Fibroblast of skin of scalp (primary cell): ENCODE results near the gene ZCCHC24.

Experiments used
- DNase-seq: peaks from one replicate; pipeline ENCODE4 v3.0.0-alpha.2; 2013

ZCCHC24 gene

DNA sequence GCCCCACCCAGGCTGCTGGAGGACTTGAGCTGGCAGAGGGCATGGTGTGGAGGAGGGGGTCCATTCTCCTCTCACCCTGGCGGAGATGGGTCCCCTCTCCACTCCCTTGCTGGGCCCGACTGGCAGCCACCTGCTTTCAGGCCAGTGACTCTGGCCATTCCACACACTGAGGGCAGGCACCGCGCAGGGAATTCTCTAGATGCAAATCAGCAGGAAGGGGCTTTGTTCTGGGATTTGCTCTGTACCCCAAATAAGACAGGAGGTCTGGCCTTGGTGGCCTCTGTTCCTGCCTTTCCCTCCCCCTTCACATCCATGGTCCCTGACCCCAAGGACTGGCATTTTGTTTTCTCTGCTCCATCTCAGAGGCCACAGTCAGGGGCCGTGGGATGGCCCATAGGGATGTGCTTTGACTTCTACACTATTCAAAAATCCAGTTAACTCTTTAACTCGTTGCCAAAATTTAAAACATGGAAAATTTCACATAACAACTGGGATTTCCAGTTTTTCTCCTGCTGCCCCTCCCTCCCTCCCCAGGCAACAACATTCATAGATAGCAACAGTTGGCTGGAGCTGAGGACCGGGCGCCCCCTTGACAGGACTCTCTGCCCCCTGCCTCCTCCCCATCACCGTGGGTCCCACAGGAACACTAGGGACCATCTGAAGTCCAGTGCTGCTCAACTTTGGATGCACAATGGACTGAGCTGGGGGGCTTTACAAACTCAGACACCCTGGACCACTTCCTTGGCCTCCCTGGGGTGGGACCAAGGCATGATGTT, 64.3 kb downstream of the ZCCHC24 start:
- no peak for DNase-seq

DNA sequence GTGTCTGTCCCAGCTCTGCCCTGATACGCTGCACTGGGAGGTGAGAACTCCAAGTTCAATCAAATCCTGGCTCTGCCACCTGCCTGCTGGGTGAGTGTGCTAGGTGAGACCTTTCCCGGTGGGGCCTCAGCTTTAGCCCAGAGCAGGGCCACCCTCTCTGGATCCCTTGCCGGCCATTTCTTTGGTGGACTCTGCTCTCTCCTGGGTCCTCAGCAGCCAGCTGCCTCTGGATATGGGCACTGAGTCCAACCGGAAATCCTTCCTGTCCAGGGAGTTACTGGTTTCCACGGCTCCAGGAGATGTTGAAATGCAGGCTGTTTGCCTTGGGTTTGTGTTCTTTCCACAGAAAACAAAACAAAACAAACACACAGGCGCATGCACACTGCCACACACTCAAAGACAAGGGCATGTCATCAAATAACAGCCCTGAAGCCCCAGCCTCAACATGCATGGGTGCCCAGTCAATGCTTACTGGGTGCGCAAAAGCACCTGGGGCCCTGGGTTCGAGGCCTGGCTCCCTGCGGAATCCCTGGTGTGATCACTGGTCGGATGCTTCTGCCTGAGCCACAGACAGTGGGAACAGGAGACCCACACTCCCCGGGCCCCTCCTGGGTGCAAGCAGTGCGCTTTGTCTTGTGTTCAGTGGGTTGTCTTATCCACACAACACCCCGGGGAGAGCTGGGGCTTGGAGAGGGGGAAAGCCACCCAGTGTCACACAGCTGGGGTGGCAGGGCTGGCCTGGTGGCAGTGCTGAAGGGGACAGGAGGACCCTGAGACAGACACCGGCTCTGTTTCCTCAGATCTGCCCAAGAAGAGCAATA, 65.1 kb downstream of the ZCCHC24 start:
- no peak for DNase-seq

DNA sequence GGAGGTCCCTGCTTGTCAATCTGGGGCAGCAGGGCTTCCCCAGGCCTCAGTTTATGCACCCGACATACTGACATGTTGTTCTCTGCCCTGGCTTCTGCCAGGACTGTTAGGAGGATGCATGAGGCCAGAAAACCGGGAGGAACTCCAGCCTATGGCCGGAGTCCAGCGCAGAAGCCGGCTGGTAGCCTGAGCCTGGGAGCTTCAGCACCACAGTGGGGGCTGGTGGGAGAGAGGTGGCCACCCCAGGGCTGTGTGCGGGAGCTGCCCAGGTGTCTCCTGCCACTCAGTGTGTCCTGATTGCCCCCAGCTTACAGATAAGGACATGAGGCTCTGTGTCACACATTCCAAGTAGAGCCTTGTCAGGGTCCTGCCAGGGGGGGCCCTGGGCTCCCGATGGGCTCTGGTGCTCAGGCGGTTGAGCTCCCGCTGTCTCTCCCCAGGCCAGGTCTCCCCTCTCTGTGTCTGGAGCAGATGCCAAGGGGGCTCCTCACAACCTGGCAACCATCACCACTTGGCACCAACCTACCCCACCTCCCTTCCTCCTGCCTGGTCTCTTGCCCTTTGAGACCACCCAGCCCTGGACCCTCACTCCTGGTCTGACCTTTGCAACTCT, 65.8 kb downstream of the ZCCHC24 start:
- no peak for DNase-seq

DNA sequence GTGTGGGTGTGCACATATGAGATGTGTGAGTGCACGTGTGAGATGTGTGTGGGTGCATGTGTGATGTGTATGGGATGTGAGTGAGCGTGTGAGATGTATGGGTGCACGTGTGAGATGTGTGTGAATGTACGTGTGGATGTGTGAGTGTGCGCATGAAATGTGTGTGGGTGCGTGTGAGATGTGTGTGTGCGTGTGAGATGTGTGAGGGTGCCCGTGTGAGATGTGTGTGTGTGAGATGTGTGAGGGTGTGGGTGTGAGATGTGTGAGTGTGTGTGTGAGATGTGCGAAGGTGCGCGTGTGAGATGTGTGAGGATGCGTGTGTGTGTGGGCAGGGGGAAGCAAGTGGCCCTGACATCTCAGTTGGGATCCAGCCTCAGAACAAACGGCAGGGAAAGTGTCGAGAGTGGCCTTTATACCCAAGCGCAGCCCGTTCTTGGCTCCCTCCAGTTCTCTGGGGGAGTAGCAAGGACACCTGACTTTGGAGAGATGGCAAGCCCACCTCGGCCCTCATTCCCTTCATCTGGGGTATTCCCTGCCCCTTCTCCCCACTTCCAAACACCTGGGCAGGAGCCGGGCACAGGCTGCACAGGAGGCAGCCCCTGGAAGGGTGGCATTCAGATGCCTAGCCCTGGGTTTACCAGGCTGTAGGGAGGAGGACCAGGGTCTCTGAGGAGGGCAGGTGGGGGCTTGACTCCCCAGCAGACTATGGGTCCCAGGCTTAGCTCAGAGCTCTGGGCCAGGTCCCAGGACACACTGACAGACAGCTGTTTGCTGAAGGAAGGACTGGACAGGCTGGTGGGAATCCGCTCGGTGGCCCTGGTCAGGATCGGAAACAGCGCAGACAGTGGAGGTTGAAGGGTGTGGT, 66.5 kb downstream of the ZCCHC24 start:
- DNase-seq, result no peak

DNA sequence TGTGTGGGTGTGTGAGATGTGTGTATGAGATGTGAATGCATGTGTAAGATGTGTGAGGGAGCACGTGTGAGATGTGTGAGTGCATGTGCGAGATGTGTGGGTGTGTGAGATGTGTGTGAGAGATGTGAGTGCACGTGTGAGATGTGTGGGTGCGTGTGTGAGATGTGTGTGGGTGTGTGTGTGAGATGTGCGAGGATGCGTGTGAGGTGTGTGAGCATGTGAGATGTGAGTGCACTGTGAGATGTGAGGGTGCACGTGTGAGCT, 67.1 kb downstream of the ZCCHC24 start:
- no peak for DNase-seq

DNA sequence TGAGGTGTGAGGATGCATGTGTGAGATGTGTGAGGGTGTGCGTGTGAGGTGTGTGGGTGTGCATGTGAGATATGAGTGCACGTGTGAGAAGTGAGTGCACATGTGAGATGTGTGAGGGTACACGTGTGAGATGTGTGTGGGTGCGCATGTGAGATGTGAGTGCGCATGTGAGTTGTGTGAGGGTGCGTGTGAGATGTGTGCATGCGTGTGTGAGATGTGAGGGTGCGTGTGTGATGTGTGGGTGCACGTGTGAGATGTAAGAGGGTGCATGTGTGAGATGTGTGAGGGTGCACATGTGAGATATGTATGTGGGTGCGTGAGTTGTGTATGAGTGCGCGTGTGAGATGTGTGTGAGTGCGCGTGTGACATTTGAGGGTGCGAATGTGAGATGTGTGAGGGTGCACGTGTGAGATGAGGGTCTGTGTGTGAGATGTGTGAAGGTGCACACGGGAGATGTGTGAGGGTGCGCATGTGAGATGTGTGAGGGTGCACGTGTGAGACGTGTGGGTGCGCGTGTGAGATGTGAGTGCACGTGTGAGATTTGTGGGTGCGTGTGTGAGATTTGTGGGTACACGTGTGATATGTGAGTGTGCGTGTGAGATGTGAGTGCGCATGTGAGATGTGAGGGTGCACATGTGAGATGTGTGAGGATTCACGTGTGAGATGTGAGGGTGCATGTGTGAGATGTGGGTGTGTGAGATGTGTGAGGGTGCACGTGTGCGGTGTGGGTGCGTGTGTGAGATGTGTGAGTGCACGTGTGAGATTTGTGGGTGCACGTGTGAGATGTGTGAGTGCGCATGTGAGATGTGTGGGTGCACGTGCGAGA, 67.7 kb downstream of the ZCCHC24 start:
- no peak for DNase-seq

DNA sequence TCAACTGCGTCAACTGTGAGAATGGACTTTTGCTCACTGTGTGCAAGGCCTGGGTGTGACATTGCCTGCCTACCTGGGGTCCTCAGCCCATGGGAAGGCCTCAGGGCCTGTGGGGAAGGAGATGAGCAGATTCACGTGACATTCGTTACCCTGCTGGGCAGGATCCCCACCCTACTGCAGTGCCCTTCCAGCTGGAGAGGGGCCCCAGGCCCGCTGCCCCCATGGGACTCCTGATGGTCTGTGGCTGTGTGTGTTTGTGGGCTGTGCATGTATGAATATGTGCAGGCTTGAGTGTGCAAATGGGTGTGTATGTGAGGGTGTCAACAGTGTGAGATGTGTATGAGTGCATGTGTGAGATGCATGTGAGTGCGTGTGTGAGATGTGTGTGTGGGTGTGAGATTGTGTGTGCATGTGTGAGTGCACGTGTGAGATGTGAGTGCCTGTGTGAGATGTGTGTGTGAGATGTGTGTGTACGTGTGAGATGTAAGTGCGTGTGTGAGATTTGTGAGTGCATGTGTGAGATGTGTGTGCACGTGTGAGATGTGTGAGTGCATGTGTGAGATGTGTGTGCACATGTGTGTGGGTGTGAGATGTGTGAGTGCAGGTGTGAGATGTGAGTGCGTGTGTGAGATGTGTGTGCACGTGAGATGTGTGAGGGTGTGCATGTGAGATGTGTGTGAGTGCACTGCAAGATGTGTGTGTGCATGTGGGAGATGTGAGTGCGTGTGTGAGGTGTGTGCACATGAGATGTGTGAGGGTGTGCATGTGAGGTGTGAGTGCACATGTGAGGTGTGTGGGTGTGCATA, 68.5 kb downstream of the ZCCHC24 start:
- no peak for DNase-seq

DNA sequence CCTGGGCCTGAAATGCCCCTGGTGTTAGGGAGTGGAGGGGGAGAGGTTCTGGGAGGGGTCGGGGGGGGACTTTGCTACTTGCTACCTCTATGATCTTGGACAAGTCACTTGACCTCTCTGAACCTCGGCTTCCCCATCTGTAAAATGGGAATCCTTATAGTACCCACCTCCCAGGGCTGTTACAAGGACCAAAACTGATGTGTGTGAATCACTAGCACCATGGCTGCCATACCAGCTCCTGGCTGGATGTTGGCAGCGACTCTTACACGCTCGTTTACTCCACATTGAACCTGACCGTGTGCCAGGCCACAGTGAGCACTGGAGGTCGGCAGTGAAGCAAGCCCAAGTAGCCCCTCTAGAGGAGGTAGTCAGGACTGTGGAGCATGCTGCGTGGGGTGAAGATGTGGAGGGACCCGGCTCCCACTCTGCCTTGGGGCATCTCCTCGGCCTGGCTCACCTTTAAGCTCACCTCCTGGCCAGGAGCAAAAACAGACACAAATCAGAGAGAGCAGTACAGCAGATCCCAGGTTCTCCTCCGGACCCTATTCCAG, 69.3 kb downstream of the ZCCHC24 start:
- DNase-seq, result no peak

DNA sequence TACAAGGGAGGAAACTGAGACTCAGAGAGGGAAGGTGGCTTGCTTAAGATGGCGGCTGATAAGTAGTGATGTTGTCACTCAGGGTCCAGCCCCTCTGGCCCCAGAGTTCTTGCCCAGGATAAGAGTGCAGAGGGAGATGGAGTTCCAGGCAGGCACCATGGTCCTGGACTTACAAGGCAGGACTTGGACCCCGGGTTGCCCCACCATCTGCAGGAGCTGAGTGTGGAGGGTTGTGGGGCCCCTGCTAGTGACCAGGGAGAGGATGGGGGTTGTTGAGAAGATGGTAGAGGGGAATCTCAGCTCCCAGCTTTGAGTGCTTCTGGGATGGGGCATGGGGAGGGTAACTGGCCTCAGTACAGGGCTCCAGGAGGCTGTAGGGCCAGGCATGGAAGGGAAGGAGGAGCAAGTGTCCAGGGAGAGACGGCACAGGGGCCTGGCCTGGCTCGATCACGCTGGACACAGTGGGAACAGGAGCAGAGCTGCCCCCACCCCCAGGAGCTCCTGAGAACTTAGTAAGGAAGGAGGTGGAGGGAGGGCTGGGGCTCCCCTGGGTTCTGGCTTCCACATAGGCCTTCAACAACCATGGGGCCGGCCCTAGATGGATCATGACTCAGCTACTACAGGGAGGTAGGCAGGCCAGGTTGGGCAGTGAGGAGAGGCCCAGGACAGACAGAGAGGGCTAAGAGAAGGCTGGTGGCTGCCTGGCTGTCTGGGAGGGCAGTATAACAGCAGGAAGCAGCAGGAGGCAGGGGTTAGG, 69.9 kb downstream of the ZCCHC24 start:
- peak; percentile 80 for DNase-seq

DNA sequence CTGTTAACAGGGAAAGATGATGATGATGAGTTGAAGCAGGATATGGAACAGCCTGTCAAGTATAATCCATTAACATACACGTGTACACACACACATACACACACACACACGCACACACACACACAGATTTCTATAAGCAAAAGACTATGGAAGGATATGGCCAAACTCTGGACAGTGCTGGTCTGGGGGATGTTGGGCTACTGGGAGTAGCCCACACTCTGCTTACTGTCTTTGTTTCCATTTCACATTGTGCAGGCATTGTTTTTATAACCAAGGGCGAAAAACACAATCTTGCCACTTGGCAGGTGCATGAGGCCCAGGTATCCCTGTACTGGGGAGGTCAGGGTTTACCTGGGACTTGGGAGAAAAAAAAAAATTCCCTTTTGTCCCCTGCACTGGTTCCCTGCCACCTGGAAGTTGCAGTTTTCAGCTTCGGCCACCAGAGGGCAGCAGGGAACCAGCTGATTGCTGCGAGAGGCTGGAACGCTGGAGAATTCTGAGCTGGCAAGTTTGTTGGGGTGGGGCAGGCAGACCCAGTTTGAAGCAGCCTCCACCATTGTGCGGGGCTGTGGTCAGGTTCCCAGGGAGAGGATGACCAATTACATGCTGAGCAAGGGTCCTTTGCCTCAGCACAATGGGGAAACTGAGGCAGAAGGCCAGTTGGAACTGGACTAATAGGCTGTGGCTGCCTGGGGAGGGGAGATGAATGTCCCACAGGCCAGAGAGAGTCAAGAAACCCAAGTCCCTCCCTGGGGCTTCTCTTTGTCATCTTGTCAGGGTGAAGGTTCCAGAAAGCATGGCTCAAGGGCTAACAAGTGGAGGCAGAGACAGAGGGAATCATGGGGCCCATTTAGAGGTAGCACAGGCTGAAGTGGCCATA, 70.9 kb downstream of the ZCCHC24 start:
- DNase-seq, result peak; percentile 86

DNA sequence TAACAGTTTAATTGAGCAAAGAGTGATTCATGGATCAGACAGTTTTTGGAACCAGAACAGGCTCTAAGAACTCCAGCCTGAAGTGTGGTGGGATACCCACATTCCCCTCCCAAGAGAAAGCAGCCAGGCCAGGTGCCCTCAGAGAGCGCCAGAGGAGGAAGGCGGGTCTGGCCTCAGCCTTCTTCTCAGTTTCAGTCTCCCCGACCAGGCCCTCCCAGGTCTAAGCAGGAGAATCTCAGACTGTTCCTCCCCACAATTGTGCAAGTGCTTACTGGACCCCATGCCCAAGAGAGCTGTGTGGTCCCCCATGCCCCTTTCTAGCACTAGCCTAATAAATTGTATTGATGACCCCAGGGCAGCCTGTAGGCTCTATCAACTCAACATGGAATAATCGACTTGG, 72.6 kb downstream of the ZCCHC24 start:
- DNase-seq, result no peak

DNA sequence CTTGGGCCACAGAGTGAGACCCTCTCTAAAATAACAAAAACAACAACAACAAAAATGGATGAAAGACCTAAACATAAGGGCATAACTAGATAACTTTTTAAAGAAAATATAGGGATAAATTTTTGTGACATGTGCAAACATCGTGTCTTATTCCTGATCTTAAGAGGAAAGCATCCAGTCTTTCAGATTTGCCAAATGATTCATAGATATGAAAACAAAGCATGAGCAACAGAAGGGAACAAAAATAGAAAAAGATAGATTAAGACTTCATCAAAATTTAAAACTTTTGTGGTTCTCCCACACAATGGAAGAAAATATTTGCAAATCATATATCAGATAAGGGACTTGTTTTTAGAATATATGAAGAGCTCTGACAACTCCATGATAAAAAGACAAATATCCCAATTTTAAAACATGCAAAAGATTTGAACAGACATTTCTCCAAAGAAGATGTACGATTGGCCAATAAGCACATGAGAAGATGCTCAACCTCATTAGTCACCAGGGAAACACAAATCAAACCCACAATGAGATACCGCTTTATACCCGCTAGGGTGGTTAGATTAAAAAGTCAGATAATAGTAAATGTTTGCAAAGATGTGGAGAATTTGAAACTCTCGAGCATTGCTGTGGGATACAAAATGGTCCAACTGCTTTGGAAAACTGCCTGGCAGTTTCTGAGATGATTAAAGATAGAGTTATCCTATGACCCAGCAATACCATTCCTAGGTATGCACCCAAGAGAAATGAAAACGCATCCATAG, 77.8 kb downstream of the ZCCHC24 start:
- peak; percentile 78 for DNase-seq

DNA sequence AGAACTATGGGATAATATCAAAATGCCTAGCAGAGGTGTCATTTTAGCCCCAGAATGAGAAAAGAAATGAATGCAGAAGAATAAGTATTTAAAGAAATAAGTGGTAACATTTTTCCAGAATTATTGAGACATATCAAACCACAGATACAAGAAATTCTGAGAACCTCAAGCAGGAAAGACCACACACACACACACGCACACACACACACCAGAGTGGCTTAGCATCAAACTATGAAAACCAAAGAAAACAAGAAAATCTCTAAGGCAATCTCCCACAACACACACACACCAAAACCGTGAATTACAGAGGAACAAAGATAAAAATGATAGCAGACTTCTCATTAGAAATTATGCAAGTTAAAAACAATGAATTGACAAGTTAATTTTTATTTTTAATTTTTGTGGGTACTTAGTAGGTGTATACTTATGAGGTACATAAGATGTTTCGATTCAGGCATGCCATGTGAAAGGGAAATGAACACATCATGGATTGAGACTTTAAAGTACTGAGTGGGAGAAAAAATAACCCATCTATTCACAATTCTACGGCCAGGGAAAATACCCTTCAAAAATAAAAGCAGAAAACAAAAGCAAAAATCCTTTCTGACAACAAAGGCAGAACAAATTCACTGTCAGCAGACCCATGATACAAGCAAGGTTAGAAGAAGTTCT, 83.6 kb downstream of the ZCCHC24 start:
- peak; percentile 74 for DNase-seq

DNA sequence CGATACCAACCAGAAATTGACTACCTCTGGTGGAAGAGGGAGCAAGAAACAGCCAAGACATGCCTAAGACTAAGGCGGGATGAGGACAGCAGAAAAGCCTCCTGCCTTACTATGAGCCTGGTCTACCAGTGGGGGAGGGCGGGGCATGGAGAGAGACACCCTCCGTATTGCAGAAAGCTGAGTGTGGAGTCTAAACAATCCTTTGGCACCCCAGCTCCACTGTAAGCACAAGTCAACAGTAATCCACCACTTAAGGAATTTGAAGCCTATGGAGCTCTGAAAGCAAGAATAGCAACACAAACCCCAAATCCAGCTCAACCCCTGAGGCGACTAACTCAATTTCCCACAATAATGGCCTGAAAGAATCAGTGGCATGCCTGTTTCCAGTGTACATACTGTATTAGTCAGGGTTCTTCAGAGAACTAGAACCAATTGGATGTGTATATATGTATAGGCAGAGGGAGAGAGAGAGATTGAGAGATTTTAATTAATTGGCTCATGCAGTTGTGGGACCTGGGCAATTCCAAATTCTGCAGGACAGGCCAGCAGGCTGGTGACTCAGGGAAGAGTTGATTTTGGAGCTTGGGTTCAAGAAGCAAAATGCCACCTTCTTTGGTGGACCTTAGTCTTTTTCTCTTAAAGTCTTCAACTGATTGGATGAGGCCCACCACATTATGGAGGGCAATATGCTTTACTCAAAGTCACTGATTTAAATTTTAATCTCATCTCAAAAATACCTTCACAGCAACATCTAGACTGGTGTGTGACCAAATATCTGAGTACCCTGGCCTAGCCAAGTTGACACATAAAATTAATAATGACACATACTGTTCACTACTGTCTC, 84.7 kb downstream of the ZCCHC24 start:
- no peak for DNase-seq

DNA sequence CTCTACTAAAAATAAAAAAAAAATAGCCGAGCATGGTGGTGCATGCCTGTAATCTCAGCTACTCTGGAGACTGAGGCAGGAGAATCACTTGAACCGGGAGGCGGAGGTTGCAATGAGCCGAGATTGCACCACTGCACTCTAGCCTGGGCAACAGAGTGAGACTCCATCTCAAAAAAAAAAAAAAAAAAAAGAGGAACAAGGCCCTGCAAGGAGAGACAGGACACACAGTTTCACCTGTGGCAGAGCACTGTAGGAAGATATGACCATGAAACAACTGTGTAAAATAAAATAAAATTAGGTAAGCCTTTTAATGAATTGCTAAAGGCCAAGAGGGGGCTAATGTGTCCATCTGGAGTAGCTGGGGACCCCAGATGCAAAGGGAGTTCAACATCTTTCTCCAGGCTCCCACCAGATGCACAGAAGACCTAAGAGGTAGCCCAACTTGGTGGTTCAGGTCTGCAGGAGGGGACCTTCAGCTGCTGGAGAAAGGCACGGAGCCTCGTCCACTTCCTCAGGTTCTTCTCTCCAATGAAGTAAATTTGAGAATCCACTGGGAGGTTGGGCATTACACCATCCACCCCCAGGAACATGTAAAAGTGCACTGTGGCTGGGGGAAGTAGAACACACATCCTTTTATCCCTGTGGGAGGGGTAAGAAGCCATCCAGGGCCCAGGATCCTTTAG, 85.5 kb downstream of the ZCCHC24 start:
- DNase-seq, result no peak

DNA sequence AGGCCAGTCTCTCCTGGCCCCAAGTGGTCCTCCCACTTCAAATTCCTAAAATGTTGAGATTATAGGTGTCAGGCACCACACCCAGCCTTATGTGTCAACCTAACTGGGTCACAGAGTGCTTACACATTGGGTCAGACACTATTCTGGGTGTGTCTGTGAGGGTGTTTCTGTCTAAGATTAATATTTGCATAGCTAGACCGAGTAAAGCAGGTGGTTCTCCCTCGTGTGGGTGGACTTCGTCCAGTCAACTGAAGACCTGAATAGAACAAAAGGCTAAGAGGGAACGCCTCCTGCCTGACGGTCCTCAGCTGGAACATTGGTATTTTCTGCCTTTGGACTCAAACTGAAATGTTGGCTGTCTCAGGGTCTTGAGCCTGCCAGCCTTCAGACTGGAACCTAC, 86.6 kb downstream of the ZCCHC24 start:
- DNase-seq, result no peak
